ENCODE results near the gene SMIM7. TPM values are rescaled to one million over a fixed set of nuclear protein-coding genes. Genes with fewer than 3 reads are reported as not detected.

The SMIM7 gene
- total and polyA plus RNA-seq, 4 experiments from 2014 or later: 59.6 to 94.1 (median 78.1) TPM

- H3K27ac ChIP-seq (ENCODE audit: low read depth, low read length): peak overlapping the region; percentile 91
- H3K36me3 ChIP-seq (ENCODE audit: insufficient read depth, low read length): peaks cover 3% of the 10 kb centered on the region
- Mint-ChIP-seq H3K4me3 (peak overlapping the region; percentile 95 to 99 (median 98)), H3K9me3 (no peaks in the 10 kb centered on the region), H3K4me1 (peaks cover 24 to 46% (median 36%) of the 10 kb centered on the region in 4 donors), H3K27me3 (no peaks in the 10 kb centered on the region), H3K36me3 (peaks cover 14 to 55% of the 10 kb centered on the region in 2 donors), H3K27ac (peak overlapping the region; percentile 93 to 99 (median 98))
- peak overlapping the region; percentile 42 to 90 for H3K4me3 ChIP-seq (ENCODE audit: low read length in 2 of 2)
- POLR2A ChIA-PET (ENCODE audit: partially characterized antibody): interaction anchor here (1.0 to 4.7 kb wide), 13 partner anchors 9 to 262 kb away, joined by 3 to 69 read pairs (median 8); partner anchors contain the start of genes C19orf44, CALR3, CHERP and SMIM7
- peaks cover 34% of the 10 kb centered on the region for H3K4me1 ChIP-seq (ENCODE audit: insufficient read depth, low read length)
- H3K9me3 ChIP-seq (ENCODE audit: control insufficient read depth in 1 of 2, low read length in 2 of 2): no peaks in the 10 kb centered on the region
- no peaks in the 10 kb centered on the region for H3K27me3 ChIP-seq (ENCODE audit: insufficient read depth, low read length)
- peak in 1 of 5 donors; percentile 51 for DNase-seq
- intact Hi-C loops (cut with micrococcal nuclease): loop anchor here (1.0 to 2.0 kb wide), 7 partner anchors 31 to 158 kb away; partner anchors contain the start of genes C19orf44, CALR3, CHERP and EPS15L1
- CTCF ChIA-PET (ENCODE audit: partially characterized antibody): interaction anchor here (0.8 kb wide), 1 partner anchor 133 kb away, joined by 4 read pairs; the partner anchor contains the start of genes C19orf44 and CALR3
Measured at GRCh38 chr19:16628984-16629691, 30.8 kb downstream of the SMIM7 start.

GRCh38 chr19:16628183-16628983 lies 31.6 kb downstream of the SMIM7 start, which contains the start of gene MED26:
Gene MED26, minus strand, starts transcription at chr19:16628204. Its CDS starts 261 bp downstream, at chr19:16627943.
- peak within 1 kb of the TSS; percentile 71 to 90 for H3K4me3 ChIP-seq (ENCODE audit: low read length in 2 of 2)
- no peaks in the 10 kb centered on the region for H3K9me3 ChIP-seq (ENCODE audit: control insufficient read depth in 1 of 2, low read length in 2 of 2)
- H3K4me1 Mint-ChIP-seq: peaks cover 26 to 51% (median 41%) of the 10 kb centered on the region in 4 donors
- H3K27ac Mint-ChIP-seq: peak within 1 kb of the TSS; percentile 93 to 99 (median 98)
- intact Hi-C loops (cut with micrococcal nuclease): loop anchor here (1.0 to 2.0 kb wide), 7 partner anchors 32 to 157 kb away; partner anchors contain the start of genes C19orf44, CALR3, CHERP and EPS15L1
- peak; percentile 92 to 94 (median 92) for DNase-seq
- peak within 1 kb of the TSS; percentile 95 to 99 (median 98) for H3K4me3 Mint-ChIP-seq
- POLR2A ChIA-PET (ENCODE audit: partially characterized antibody): interaction anchor here (0.6 to 4.7 kb wide), 21 partner anchors 10 to 421 kb away, joined by 3 to 69 read pairs (median 5); partner anchors contain the start of genes C19orf44, CALR3, CHERP and SLC35E1
- no peaks in the 10 kb centered on the region for H3K27me3 Mint-ChIP-seq
- H3K9me3 Mint-ChIP-seq: no peaks in the 10 kb centered on the region
- H3K4me1 ChIP-seq (ENCODE audit: insufficient read depth, low read length): peaks cover 42% of the 10 kb centered on the region
- peaks cover 4% of the 10 kb centered on the region for H3K36me3 ChIP-seq (ENCODE audit: insufficient read depth, low read length)
- no peaks in the 10 kb centered on the region for H3K27me3 ChIP-seq (ENCODE audit: insufficient read depth, low read length)
- H3K27ac ChIP-seq (ENCODE audit: low read depth, low read length): peak within 1 kb of the TSS; percentile 91
- CTCF ChIA-PET (ENCODE audit: partially characterized antibody): interaction anchor here (0.6 to 0.8 kb wide), 2 partner anchors 44 to 132 kb away, joined by 3 to 4 read pairs; partner anchors contain the start of genes C19orf44 and CALR3
- peaks cover 18 to 56% of the 10 kb centered on the region in 2 donors for H3K36me3 Mint-ChIP-seq

GRCh38 chr19:16627928-16628182 lies 32.1 kb downstream of the SMIM7 start:
- Mint-ChIP-seq H3K36me3 (peaks cover 20 to 58% of the 10 kb centered on the region in 2 donors), H3K4me3 (peak overlapping the region in 5 of 8 donors; percentile 54 to 98 (median 97)), H3K4me1 (peaks cover 29 to 53% (median 44%) of the 10 kb centered on the region in 4 donors), H3K27me3 (no peaks in the 10 kb centered on the region), H3K27ac (peak overlapping the region in 2 of 7 donors; percentile 93 to 99), H3K9me3 (no peaks in the 10 kb centered on the region)
- Histone ChIP-seq H3K27ac (ENCODE audit: low read depth, low read length) (peak overlapping the region; percentile 77), H3K4me3 (ENCODE audit: low read length in 2 of 2) (peak overlapping the region in 1 of 2 donors; percentile 54), H3K36me3 (ENCODE audit: insufficient read depth, low read length) (peaks cover 8% of the 10 kb centered on the region), H3K4me1 (ENCODE audit: insufficient read depth, low read length) (peaks cover 46% of the 10 kb centered on the region), H3K9me3 (ENCODE audit: control insufficient read depth in 1 of 2, low read length in 2 of 2) (no peaks in the 10 kb centered on the region), H3K27me3 (ENCODE audit: insufficient read depth, low read length) (no peaks in the 10 kb centered on the region)
- POLR2A ChIA-PET (ENCODE audit: partially characterized antibody): interaction anchor here (0.6 to 4.7 kb wide), 17 partner anchors 10 to 421 kb away, joined by 3 to 69 read pairs (median 5); partner anchors contain the start of genes C19orf44, CALR3, CHERP and SLC35E1
- peak in 1 of 5 donors; percentile 42 for DNase-seq
- intact Hi-C loops (cut with micrococcal nuclease): loop anchor here (1.0 to 2.0 kb wide), 7 partner anchors 32 to 157 kb away; partner anchors contain the start of genes C19orf44, CALR3, CHERP and EPS15L1
- CTCF ChIA-PET (ENCODE audit: partially characterized antibody): interaction anchor here (0.6 kb wide), 1 partner anchor 44 kb away, joined by 3 read pairs; no protein-coding TSS in a partner anchor

GRCh38 chr19:16627193-16627927 lies 32.6 kb downstream of the SMIM7 start:
- Histone ChIP-seq H3K36me3 (ENCODE audit: insufficient read depth, low read length) (peaks cover 13% of the 10 kb centered on the region), H3K9me3 (ENCODE audit: control insufficient read depth in 1 of 2, low read length in 2 of 2) (no peaks in the 10 kb centered on the region), H3K4me3 (ENCODE audit: low read length in 2 of 2) (peak overlapping the region; percentile 54 to 71), H3K4me1 (ENCODE audit: insufficient read depth, low read length) (peaks cover 51% of the 10 kb centered on the region), H3K27ac (ENCODE audit: low read depth, low read length) (peak overlapping the region; percentile 77), H3K27me3 (ENCODE audit: insufficient read depth, low read length) (no peaks in the 10 kb centered on the region)
- intact Hi-C loops (cut with micrococcal nuclease): no loop called here
- peaks cover 31 to 55% (median 45%) of the 10 kb centered on the region in 4 donors for H3K4me1 Mint-ChIP-seq
- peak overlapping the region; percentile 89 to 95 (median 90) for H3K4me3 Mint-ChIP-seq
- peak overlapping the region; percentile 87 to 96 (median 91) for H3K27ac Mint-ChIP-seq
- POLR2A ChIA-PET (ENCODE audit: partially characterized antibody): interaction anchor here (0.6 to 4.7 kb wide), 16 partner anchors 10 to 422 kb away, joined by 3 to 69 read pairs (median 6); partner anchors contain the start of genes C19orf44, CALR3, CHERP and SLC35E1
- DNase-seq: peak in 3 of 5 donors; percentile 5 to 44 (median 10)
- H3K27me3 Mint-ChIP-seq: no peaks in the 10 kb centered on the region
- no peaks in the 10 kb centered on the region for H3K9me3 Mint-ChIP-seq
- peaks cover 17 to 56% of the 10 kb centered on the region in 2 donors for H3K36me3 Mint-ChIP-seq
- CTCF ChIA-PET (ENCODE audit: partially characterized antibody): interaction anchor here (1.1 kb wide), 1 partner anchor 99 kb away, joined by 3 read pairs; no protein-coding TSS in a partner anchor

GRCh38 chr19:16626796-16627192 lies 33.1 kb downstream of the SMIM7 start:
- peaks cover 55% of the 10 kb centered on the region for H3K4me1 ChIP-seq (ENCODE audit: insufficient read depth, low read length)
- CTCF ChIA-PET (ENCODE audit: partially characterized antibody): interaction anchor here (1.1 kb wide), 1 partner anchor 99 kb away, joined by 3 read pairs; no protein-coding TSS in a partner anchor
- H3K27me3 Mint-ChIP-seq: no peaks in the 10 kb centered on the region
- peak overlapping the region; percentile 77 for H3K27ac ChIP-seq (ENCODE audit: low read depth, low read length)
- H3K4me3 Mint-ChIP-seq: peak overlapping the region; percentile 89 to 95 (median 90)
- intact Hi-C loops (cut with micrococcal nuclease): no loop called here
- POLR2A ChIA-PET (ENCODE audit: partially characterized antibody): interaction anchor here (1.2 to 4.7 kb wide), 11 partner anchors 9 to 302 kb away, joined by 4 to 69 read pairs (median 10); partner anchors contain the start of genes C19orf44, CALR3, CHERP and SLC35E1
- H3K9me3 Mint-ChIP-seq: no peaks in the 10 kb centered on the region
- H3K36me3 Mint-ChIP-seq: peaks cover 17 to 52% of the 10 kb centered on the region in 2 donors
- H3K27ac Mint-ChIP-seq: peak overlapping the region; percentile 87 to 96 (median 91)
- peaks cover 32 to 61% (median 48%) of the 10 kb centered on the region in 4 donors for H3K4me1 Mint-ChIP-seq
- no peaks in the 10 kb centered on the region for H3K27me3 ChIP-seq (ENCODE audit: insufficient read depth, low read length)
- peak in 2 of 5 donors; percentile 10 to 16 for DNase-seq
- no peaks in the 10 kb centered on the region for H3K9me3 ChIP-seq (ENCODE audit: control insufficient read depth in 1 of 2, low read length in 2 of 2)
- H3K36me3 ChIP-seq (ENCODE audit: insufficient read depth, low read length): peaks cover 14% of the 10 kb centered on the region
- peak overlapping the region; percentile 54 to 71 for H3K4me3 ChIP-seq (ENCODE audit: low read length in 2 of 2)

Data from CD4-positive, alpha-beta memory T cell (primary cell).